Measurements from ENCODE around the gene SYNDIG1.
"Not testable (repeated sequence)": the region's sequence is repeated elsewhere in the genome, so short reads cannot be mapped to it uniquely, and the experiment has no call there.

Gene SYNDIG1

DNA sequence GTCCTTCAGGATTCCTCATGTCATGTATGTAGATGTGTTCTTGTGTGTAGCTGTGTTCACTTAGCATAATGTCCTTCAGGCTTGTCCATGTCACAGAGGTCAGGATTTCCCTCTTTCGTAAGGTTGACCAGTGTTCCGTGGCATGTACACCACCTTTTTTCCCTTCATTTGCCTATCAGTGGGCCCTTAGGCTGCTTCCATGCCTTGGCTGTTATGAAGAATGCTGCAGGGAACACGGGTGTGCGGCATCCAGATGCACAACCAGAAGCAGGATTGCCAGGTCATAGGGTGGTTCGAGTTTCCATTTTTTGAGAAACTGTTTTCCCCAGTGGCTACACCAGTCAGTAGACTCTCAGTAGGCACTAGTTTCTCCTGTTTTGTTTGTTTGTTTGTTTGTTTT is 29.2 kb downstream of the SYNDIG1 start:
- H3K9me3 Mint-ChIP-seq = no peaks in the 10 kb centered on the region
- DNase-seq (ENCODE audit: low spot score) = no peak
- H3K4me3 Mint-ChIP-seq = no peak overlapping the region
- no peaks in the 10 kb centered on the region for H3K4me1 Mint-ChIP-seq (ENCODE audit: low read depth)
- H3K27ac Mint-ChIP-seq = no peak overlapping the region
- H3K27me3 Mint-ChIP-seq (ENCODE audit: low read depth) = no peaks in the 10 kb centered on the region
- H3K36me3 Mint-ChIP-seq (ENCODE audit: low read depth) = no peaks in the 10 kb centered on the region

DNA sequence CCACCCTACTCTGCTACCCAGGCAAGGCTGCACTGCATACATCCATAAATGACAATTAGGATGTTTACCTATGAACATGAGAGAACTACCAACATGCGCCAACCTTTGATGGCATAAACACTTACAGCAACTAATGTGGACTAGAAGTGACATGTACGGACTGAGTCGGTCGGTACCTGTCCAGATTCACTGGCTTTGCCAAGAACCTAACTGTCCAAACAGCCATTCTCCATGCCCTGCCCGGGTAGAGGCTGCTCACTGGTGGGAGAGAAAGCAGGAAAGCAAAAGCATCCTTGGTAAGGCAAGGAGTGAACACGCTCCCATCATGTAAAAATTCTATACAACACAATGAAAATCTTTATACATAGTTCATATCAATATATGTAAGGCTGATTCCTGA is 30.0 kb downstream of the SYNDIG1 start:
- no peaks in the 10 kb centered on the region for H3K36me3 Mint-ChIP-seq (ENCODE audit: low read depth)
- H3K4me1 Mint-ChIP-seq (ENCODE audit: low read depth) = no peaks in the 10 kb centered on the region
- DNase-seq (ENCODE audit: low spot score) = no peak
- H3K27me3 Mint-ChIP-seq (ENCODE audit: low read depth) = no peaks in the 10 kb centered on the region
- no peak overlapping the region for H3K4me3 Mint-ChIP-seq
- no peaks in the 10 kb centered on the region for H3K9me3 Mint-ChIP-seq
- no peak overlapping the region for H3K27ac Mint-ChIP-seq

DNA sequence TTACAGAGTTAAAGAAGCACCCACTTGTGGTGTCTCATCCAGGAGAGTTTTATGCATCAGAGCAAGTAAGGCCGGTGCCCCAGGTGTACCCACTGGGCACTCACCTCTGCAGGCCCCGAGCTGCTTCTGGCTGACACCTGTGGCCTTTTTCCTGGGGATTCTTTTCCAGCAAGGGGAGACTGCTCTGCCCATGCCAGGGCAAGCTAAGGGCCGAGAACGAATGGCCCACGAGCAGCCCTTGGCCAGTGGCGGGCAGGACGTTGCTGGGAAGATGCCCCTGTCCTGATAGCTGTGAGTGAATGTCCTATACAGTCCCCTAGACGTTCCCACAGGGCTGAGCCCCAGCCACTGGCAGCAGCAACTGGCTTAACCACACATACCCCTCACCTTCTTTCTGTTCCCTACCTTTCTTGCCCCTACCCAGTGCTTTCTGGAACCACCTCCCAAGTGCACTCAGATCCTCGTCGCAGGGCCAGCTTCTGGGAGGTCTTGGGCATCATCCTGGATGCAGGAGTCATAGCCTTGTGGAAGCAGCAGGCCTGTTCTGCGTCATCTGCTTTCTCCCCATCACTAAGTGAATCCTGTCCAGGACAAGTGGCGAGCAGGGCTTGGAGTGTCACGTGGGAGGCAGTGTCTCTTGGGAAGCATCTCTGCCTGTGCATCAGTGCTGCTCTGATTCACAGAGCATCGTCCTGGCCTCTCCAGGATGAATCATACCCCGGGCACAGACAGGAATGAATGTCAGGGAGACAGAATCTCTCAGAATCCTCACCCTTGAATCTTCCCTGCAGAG is 32.5 kb downstream of the SYNDIG1 start:
- Mint-ChIP-seq H3K9me3 (no peaks in the 10 kb centered on the region), H3K4me1 (ENCODE audit: low read depth) (no peaks in the 10 kb centered on the region), H3K27me3 (ENCODE audit: low read depth) (no peaks in the 10 kb centered on the region), H3K27ac (no peak overlapping the region), H3K36me3 (ENCODE audit: low read depth) (no peaks in the 10 kb centered on the region), H3K4me3 (no peak overlapping the region)
- DNase-seq (ENCODE audit: low spot score) = no peak

DNA sequence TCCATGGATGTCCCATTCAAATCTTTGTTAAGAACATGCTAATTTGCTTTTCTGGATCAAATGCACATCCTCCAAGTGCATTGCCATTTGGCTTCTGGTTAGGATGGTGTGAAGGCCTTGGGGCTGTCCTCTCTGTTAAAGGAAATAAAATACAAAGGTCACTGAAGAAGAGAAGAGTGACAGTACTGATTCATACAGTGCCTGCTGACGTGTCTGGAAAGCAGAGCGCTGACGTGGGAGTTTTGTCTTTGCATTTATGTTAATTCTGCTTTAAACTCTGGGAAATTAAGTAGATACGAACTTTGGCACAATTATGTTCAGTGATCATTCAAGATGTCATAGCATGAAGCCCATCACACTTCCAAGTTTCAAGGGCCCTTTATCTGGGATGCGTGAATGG is 33.2 kb downstream of the SYNDIG1 start:
- Mint-ChIP-seq H3K9me3 (no peaks in the 10 kb centered on the region), H3K4me1 (ENCODE audit: low read depth) (no peaks in the 10 kb centered on the region), H3K4me3 (no peak overlapping the region), H3K27me3 (ENCODE audit: low read depth) (no peaks in the 10 kb centered on the region), H3K36me3 (ENCODE audit: low read depth) (no peaks in the 10 kb centered on the region), H3K27ac (no peak overlapping the region)
- no peak for DNase-seq (ENCODE audit: low spot score)

DNA sequence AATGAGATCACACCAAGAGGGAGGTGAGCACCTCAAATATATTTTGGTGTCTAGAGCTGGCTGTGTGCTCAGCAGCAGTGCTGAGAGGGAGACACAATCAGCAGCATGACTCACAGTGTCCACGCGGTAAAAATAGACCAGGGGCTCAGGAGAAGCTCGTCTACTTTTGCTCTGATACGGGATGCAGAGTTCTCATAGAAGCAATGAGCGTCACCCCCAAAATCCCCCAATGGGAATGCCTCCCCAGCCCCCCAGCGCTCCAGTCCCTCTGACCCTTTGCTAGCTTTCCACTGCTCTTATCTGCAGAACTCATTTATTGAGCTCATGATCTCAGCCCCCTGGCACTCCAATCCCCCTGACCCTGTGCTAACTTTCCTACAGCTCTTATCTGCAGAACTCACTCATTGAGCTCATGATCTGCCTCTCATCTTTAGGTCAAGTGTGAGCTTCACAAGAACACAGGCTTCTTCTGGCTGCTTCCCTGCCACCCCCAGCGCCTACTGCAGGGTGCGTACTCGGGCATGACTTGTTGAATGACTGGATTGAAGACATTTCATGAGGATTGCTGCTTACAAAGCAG is 34.0 kb downstream of the SYNDIG1 start:
- Mint-ChIP-seq H3K4me3 (no peak overlapping the region), H3K27ac (no peak overlapping the region), H3K4me1 (ENCODE audit: low read depth) (no peaks in the 10 kb centered on the region), H3K36me3 (ENCODE audit: low read depth) (no peaks in the 10 kb centered on the region), H3K27me3 (ENCODE audit: low read depth) (no peaks in the 10 kb centered on the region), H3K9me3 (no peaks in the 10 kb centered on the region)
- DNase-seq (ENCODE audit: low spot score) = no peak

DNA sequence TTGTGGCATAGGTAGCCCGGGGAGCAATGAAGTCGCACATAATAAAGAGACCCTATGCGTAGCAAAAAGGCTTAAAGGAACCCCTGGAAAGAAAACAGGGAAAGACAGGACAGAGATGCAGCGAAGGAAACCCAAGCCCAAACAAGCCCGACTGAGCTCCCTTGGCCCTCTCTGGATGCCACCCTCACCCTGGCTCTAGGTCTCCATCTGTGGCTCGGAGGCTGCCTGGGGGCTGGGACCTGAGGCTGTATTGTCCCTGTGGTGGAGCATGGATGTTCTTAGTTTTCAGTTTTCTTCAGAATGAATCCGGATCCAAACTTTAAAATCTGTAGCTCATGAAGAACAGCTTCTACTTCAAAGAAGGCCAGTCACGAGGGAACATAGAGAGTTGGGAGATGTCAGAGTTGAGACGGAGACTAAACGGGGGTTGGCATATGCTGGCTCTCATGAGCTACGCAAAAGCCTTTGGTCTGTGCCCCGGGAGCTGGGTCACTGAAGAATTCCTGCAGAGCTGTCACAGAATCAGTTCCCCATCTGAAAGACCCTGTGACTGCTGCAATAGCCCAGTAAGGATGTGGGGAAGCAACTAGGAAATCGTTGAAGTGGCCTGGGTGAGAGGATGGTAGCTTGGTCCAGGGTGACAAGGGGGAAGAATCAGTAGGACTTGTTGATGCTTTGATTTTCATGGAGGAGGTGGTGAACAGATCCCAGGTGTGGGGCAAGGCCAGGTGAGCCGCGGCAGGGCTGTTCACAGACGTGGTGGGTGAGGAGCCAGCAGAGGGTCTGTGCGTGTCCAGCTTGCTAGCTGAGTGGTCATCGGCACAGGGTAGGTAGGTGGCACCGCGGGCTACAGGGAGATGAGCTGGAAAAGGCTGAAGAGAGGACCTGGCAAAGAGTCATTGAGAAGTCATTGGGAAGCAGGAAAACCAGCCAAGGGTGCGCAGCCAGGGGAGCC is 35.2 kb downstream of the SYNDIG1 start:
- DNase-seq (ENCODE audit: low spot score) = no peak
- Mint-ChIP-seq H3K9me3 (no peaks in the 10 kb centered on the region), H3K4me1 (ENCODE audit: low read depth) (no peaks in the 10 kb centered on the region), H3K27me3 (ENCODE audit: low read depth) (no peaks in the 10 kb centered on the region), H3K27ac (no peak overlapping the region), H3K4me3 (no peak overlapping the region), H3K36me3 (ENCODE audit: low read depth) (no peaks in the 10 kb centered on the region)

DNA sequence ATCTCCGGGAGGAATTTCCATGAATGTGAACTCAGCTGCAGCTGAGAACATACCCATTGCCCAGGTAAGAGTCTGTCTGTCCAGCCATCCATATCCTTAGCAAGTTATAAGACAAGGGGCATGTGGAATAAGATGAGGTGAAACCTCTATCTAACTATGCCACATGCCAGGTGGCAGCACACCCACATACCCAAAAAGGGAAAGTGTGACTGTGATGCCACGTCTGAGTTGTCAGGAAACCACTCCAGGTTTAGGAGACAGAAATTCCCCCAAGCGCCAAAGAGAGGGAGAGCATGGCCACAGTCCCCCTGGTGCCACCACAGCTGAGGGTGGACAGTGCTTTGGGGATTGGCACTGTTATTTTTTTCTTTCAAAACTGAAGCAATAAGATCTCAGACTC is 36.7 kb downstream of the SYNDIG1 start:
- DNase-seq (ENCODE audit: low spot score) = no peak
- no peaks in the 10 kb centered on the region for H3K27me3 Mint-ChIP-seq (ENCODE audit: low read depth)

DNA sequence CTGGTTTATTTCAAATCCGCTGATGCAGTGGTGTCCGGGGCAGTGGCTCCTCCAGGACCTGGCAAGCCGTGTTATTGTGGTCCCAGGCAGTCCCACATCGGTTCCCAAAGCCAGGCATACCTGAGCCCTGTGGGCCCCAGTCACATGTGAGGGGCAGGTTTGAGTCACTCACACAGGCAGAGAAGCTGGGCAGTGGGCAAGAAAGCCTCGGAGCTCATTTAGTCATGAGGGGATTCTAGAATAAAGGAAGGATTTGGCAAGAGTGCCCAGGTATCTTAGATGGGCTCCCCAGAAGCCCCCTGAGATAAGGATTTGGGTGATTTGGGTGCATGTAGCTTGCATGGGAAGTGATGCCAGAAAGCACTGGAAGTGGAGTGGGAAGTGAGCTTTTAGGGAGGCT is 37.3 kb downstream of the SYNDIG1 start:
- H3K36me3 Mint-ChIP-seq (ENCODE audit: low read depth) = no peaks in the 10 kb centered on the region
- H3K27ac Mint-ChIP-seq = no peak overlapping the region
- no peak overlapping the region for H3K4me3 Mint-ChIP-seq
- no peaks in the 10 kb centered on the region for H3K9me3 Mint-ChIP-seq
- no peak for DNase-seq (ENCODE audit: low spot score)
- H3K27me3 Mint-ChIP-seq (ENCODE audit: low read depth) = no peaks in the 10 kb centered on the region
- no peaks in the 10 kb centered on the region for H3K4me1 Mint-ChIP-seq (ENCODE audit: low read depth)

More for the DNA sequence above, 36.7 kb downstream of the SYNDIG1 start:
- H3K27ac Mint-ChIP-seq = no peak overlapping the region
- H3K9me3 Mint-ChIP-seq = no peaks in the 10 kb centered on the region
- no peak overlapping the region for H3K4me3 Mint-ChIP-seq
- no peaks in the 10 kb centered on the region for H3K36me3 Mint-ChIP-seq (ENCODE audit: low read depth)
- no peaks in the 10 kb centered on the region for H3K4me1 Mint-ChIP-seq (ENCODE audit: low read depth)

DNA sequence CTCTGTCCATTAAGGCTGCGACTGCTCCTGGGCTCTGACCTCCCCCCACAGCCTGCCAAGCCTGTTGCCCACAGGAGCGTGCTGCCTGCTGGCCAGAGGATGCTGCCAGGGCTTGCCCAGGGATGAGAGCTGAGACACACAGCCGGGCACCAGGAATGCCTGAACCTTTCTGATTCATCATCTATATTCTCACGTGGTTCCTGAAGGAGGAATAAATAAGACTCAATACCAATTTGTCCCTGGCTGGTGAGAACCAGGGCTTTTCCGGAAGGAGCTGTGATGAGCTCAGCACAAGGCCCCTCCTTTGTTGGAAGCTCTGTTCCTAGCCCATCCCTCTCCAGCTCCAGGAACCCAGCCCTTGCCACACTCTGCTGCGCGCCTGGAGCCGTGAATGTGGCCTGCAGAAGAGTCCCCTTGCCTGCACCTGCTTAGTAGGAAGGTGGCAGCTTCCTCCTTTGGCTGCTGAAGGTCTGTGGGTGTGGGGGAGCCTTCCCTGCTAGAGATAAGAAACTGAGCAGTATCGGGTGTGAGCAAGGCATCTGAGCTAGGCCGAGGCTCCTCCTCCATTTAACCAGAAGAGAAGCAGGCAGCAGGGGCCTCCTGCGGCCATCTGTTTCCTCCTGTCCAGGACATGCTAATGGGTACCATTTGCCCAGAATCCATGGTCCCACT is 37.9 kb downstream of the SYNDIG1 start:
- H3K27me3 Mint-ChIP-seq (ENCODE audit: low read depth) = no peaks in the 10 kb centered on the region
- no peaks in the 10 kb centered on the region for H3K4me1 Mint-ChIP-seq (ENCODE audit: low read depth)
- H3K36me3 Mint-ChIP-seq (ENCODE audit: low read depth) = no peaks in the 10 kb centered on the region
- H3K9me3 Mint-ChIP-seq = no peaks in the 10 kb centered on the region
- no peak overlapping the region for H3K27ac Mint-ChIP-seq
- no peak overlapping the region for H3K4me3 Mint-ChIP-seq
- DNase-seq (ENCODE audit: low spot score) = no peak

DNA sequence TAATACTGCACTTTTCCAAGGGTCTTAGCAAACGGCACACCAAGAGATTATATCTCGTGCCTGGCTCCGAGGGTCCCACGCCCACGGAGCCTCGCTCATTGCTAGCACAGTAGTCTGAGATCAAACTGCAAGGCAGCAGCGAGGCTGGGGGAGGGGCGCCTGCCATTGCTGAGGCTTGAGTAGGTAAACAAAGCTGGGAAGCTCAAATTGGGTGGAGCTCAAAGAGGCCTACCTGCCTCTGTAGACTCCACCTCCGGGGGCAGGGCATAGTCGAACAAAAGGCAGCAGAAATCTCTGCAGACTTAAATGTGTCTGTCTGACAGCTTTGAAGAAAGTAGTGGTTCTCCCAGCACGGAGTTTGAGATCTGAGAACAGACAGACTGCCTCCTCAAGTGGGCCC is 43.0 kb downstream of the SYNDIG1 start:
- H3K36me3 Mint-ChIP-seq (ENCODE audit: low read depth); H3K4me3 Mint-ChIP-seq; DNase-seq (ENCODE audit: low spot score); H3K9me3 Mint-ChIP-seq; H3K4me1 Mint-ChIP-seq (ENCODE audit: low read depth); H3K27ac Mint-ChIP-seq; H3K27me3 Mint-ChIP-seq (ENCODE audit: low read depth): not testable (repeated sequence)

DNA sequence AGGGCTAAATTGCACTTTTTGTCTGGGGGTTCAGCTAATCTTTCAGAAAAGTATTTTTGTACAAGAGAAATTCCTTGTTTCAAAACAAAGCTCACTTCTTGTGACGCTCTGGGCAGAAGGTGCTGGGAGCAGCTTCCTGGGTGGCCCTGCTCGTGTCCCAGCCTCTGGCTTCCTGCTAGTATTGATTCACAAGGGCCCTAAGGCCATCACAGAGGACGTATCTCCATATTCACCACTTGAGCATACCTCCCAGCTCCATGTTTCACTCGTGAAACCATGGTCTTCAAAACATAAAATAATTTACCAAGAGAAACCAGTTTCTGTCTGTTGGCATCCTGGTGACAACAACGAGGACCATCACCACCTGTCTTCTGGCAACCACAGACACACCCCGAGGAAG is 49.1 kb downstream of the SYNDIG1 start:
- H3K27ac Mint-ChIP-seq = no peak overlapping the region
- no peak for DNase-seq (ENCODE audit: low spot score)
- H3K4me1 Mint-ChIP-seq (ENCODE audit: low read depth) = no peaks in the 10 kb centered on the region
- H3K27me3 Mint-ChIP-seq (ENCODE audit: low read depth) = no peaks in the 10 kb centered on the region
- H3K4me3 Mint-ChIP-seq = no peak overlapping the region
- no peaks in the 10 kb centered on the region for H3K36me3 Mint-ChIP-seq (ENCODE audit: low read depth)
- H3K9me3 Mint-ChIP-seq = no peaks in the 10 kb centered on the region

DNA sequence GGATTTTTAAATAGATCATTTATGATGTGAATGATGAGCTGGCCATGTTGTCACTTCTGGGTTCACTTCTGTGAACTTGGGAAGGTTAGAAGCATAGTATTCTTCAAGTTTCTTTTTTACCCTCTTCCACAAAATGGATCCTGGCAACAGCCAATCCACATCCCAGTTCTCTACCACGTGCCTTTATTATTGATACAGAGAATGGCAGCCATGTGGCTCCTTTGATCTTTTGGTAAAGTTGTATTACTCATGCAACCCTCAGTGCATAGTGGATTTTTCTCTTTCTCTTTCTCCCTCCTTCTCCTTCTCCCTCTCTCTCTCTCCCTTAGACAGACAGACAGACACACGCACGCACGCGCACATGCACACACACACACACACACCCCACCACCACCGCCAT is 50.0 kb downstream of the SYNDIG1 start:
- H3K27me3 Mint-ChIP-seq (ENCODE audit: low read depth) = no peaks in the 10 kb centered on the region
- H3K4me1 Mint-ChIP-seq (ENCODE audit: low read depth) = no peaks in the 10 kb centered on the region
- H3K9me3 Mint-ChIP-seq = no peaks in the 10 kb centered on the region
- no peak for DNase-seq (ENCODE audit: low spot score)
- H3K36me3 Mint-ChIP-seq (ENCODE audit: low read depth) = no peaks in the 10 kb centered on the region
- H3K4me3 Mint-ChIP-seq = no peak overlapping the region
- no peak overlapping the region for H3K27ac Mint-ChIP-seq

DNA sequence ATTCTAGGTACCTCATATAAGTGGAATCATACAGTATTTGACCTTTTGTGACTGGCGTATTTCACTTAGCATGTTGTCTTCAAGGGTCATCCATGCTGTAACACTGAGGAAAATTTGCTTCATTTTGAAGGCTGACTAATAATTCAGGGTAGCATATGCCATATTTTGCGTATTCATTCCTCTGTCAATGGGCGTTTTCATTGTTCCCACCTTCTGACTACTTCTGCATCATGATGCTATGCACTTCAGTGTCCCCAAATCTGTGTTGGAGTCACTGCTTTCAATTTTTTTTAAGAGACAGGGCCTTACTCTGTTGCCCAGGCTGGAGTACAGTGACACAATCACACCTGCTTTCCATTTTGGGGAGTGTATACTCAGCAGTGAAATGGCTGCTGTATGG is 51.6 kb downstream of the SYNDIG1 start:
- Mint-ChIP-seq H3K9me3 (no peaks in the 10 kb centered on the region), H3K4me1 (ENCODE audit: low read depth) (no peaks in the 10 kb centered on the region), H3K36me3 (ENCODE audit: low read depth) (no peaks in the 10 kb centered on the region), H3K27ac (no peak overlapping the region), H3K4me3 (no peak overlapping the region), H3K27me3 (ENCODE audit: low read depth) (no peaks in the 10 kb centered on the region)
- no peak for DNase-seq (ENCODE audit: low spot score)

Measured in T-helper 2 cell treated with Interferon-gamma antibody and Interleukin-4, amounts not matched to agents 5 μg/mL and 100 μg/mL, for 36 hours (primary cell).